B cell (primary cell): ENCODE results near the gene ANKRD30B. TPM values are rescaled to one million over a fixed set of nuclear protein-coding genes. Genes with fewer than 3 reads are reported as not detected.
"Not testable (repeated sequence)": the region's sequence is repeated elsewhere in the genome, so short reads cannot be mapped to it uniquely, and the experiment has no call there.

Experiments used
- ATAC-seq: fragments of 200-7000 bp; cut with Tn5 transposase; one replicate; pipeline ENCODE4 v1.10.0; 2021; ENCODE audit warnings: low read depth, mild to moderate bottlenecking, moderate number of reproducible peaks, moderate library complexity
- CTCF ChIA-PET: fragments of 350-600 bp; sonication (Branson Sonifier 250); formaldehyde crosslinking; loops from one replicate; lab custom pipeline; 2021; ENCODE audit warnings: antibody characterized with exemption, inconsistent platforms; lab: Charles Lee
- POLR2A ChIA-PET: fragments of 350-600 bp; sonication (Branson Sonifier 250); formaldehyde crosslinking; loops from one replicate; lab custom pipeline; 2021; ENCODE audit warnings: antibody characterized with exemption; lab: Charles Lee
- DNase-seq: peaks from one replicate; pipeline ENCODE4 v3.0.0; 2013
- H2AFZ ChIP-seq: 2 replicates; pipeline ENCODE4 v1.6.1; 2012; ENCODE audit warnings: mild to moderate bottlenecking, low read depth, low read length; ENCODE audit not compliant: insufficient read depth, poor library complexity, severe bottlenecking
- H3K27ac ChIP-seq, 2 donors: 1 replicate in 1 of 2; 2 replicates in 1 of 2; pipeline ENCODE4 v1.5.1; 2012 to 2013; ENCODE audit warnings: low read length in 2 of 2, mild to moderate bottlenecking in 2 of 2, moderate library complexity in 1 of 2
- H3K27me3 ChIP-seq, 4 experiments: fragments of 200-600 bp in 1 of 4; sonication (generic) in 1 of 4; replicated peaks in 1 of 4; 1 replicate in 2 of 4; 2 replicates in 2 of 4; pipeline versions ENCODE4 v1.6.1 to v1.7.0; 2013 to 2016; ENCODE audit warnings: low read length in 3 of 4, mild to moderate bottlenecking in 2 of 4, mixed read lengths in 1 of 4, moderate library complexity in 1 of 4; ENCODE audit not compliant: insufficient read depth in 4 of 4, control insufficient read depth in 3 of 4; ENCODE audit errors: control extremely low read depth in 1 of 4
- H3K36me3 ChIP-seq, 2 experiments: replicated peaks in 1 of 2; 1 replicate in 1 of 2; 2 replicates in 1 of 2; pipeline versions ENCODE4 v1.6.1 to v1.7.1; 2013; ENCODE audit warnings: low read length in 1 of 2; ENCODE audit not compliant: insufficient read depth in 2 of 2, control insufficient read depth in 1 of 2; ENCODE audit errors: control extremely low read depth in 1 of 2, extremely low read depth in 1 of 2
- H3K4me1 ChIP-seq, 2 donors: fragments of 200-600 bp in 1 of 2; sonication (generic) in 1 of 2; 1 replicate in 1 of 2; 2 replicates in 1 of 2; pipeline versions ENCODE4 v1.5.1 to v1.6.1; 2013 to 2017; ENCODE audit warnings: low read length in 2 of 2; ENCODE audit not compliant: control insufficient read depth in 2 of 2, insufficient read depth in 2 of 2
- H3K4me2 ChIP-seq: replicated peaks from 2 replicates; pipeline ENCODE3; 2012; ENCODE audit warnings: mild to moderate bottlenecking, low read depth, low read length; ENCODE audit not compliant: poor library complexity, severe bottlenecking
- H3K4me3 ChIP-seq, 5 experiments: fragments of 200-600 bp in 1 of 5; sonication (generic) in 1 of 5; 1 replicate in 3 of 5; 2 replicates in 2 of 5; pipeline versions ENCODE4 v1.5.1 to v1.7.0; 2011 to 2016; ENCODE audit warnings: low read length in 4 of 5, mild to moderate bottlenecking in 4 of 5, low read depth in 2 of 5, control low read depth in 1 of 5, moderate library complexity in 1 of 5; ENCODE audit not compliant: insufficient read depth in 1 of 5; ENCODE audit errors: control extremely low read depth in 1 of 5, extremely low read depth in 1 of 5
- H3K79me2 ChIP-seq: fragments of 200-600 bp; sonication (generic); one replicate; pipeline ENCODE4 v1.6.0; 2016; ENCODE audit warnings: low read length; ENCODE audit not compliant: control insufficient read depth, insufficient read depth
- H3K9ac ChIP-seq: fragments of 200-600 bp; sonication (generic); 2 replicates; pipeline ENCODE4 v1.6.1; 2017; ENCODE audit warnings: mild to moderate bottlenecking, low read length, moderate library complexity
- H3K9me3 ChIP-seq, 3 donors: one replicate each; pipeline versions ENCODE4 v1.6.1 to v1.7.1; 2013; ENCODE audit warnings: low read length in 2 of 3; ENCODE audit not compliant: control insufficient read depth in 2 of 3, insufficient read depth in 1 of 3; ENCODE audit errors: control extremely low read depth in 1 of 3
- H4K20me1 ChIP-seq: 2 replicates; pipeline ENCODE4 v1.6.0; 2012; ENCODE audit warnings: mild to moderate bottlenecking, low read length; ENCODE audit not compliant: insufficient read depth, control insufficient read depth, poor library complexity, severe bottlenecking
- H3K27ac Mint-ChIP-seq: one replicate; pipeline ENCODE4 v1.8.0; 2021; ENCODE audit warnings: mixed read lengths
- H3K27me3 Mint-ChIP-seq: one replicate; pipeline ENCODE4 v1.8.0; 2021; ENCODE audit warnings: mixed read lengths
- H3K4me1 Mint-ChIP-seq: one replicate; pipeline ENCODE4 v1.8.0; 2021; ENCODE audit warnings: mixed read lengths
- H3K4me3 Mint-ChIP-seq: one replicate; pipeline ENCODE4 v1.8.0; 2021; ENCODE audit warnings: mixed read lengths
- H3K9me3 Mint-ChIP-seq: one replicate; pipeline ENCODE4 v1.8.0; 2022; ENCODE audit warnings: mixed read lengths; ENCODE audit not compliant: insufficient read depth
- CTCF ChIP-seq: fragments of 200-600 bp; IDR thresholded peaks from one replicate; pipeline ENCODE4 v1.8.0; 2022; ENCODE audit warnings: antibody characterized with exemption, mild to moderate bottlenecking
- EZH2 ChIP-seq: IDR thresholded peaks from 2 replicates; pipeline ENCODE4 v1.6.1; 2012; ENCODE audit warnings: borderline replicate concordance, low read depth, mild to moderate bottlenecking, moderate library complexity, low read length; ENCODE audit not compliant: insufficient read depth, poor library complexity, severe bottlenecking
- WGBS: methylation state at CpG from one replicate; pipeline ENCODE4 v1.1.5; 2013; ENCODE audit warnings: missing lambda C conversion rate; ENCODE audit not compliant: insufficient coverage; 5-methylcytosine and 5-hydroxymethylcytosine counted together
- intact Hi-C: fragments of 100-400 bp; cut with micrococcal nuclease; formaldehyde crosslinking; loops from one replicate; pipeline ENCODE4 v1.10.0; 2022
- polyA plus RNA-seq: library from polyadenylated mRNA; depleted of rRNA; stranded (reverse); fragments of >200 nt; gene quantifications from 2 replicates; pipeline ENCODE4 v1.2.3, GENCODE V29; 2012
- total RNA-seq, 2 donors: library from RNA; stranded (reverse); fragments of 120-200 nt in 1 of 2; gene quantifications; 1 replicate in 1 of 2; 2 replicates in 1 of 2; pipeline versions ENCODE4 v1.2.3 to v1.2.4, GENCODE V29; 2013 to 2022

ANKRD30B gene
- total and polyA plus RNA-seq, 2 donors (not counting 1 experiment from before 2014, with no cell fraction given): 0.01 TPM; not detected in 1

DNA sequence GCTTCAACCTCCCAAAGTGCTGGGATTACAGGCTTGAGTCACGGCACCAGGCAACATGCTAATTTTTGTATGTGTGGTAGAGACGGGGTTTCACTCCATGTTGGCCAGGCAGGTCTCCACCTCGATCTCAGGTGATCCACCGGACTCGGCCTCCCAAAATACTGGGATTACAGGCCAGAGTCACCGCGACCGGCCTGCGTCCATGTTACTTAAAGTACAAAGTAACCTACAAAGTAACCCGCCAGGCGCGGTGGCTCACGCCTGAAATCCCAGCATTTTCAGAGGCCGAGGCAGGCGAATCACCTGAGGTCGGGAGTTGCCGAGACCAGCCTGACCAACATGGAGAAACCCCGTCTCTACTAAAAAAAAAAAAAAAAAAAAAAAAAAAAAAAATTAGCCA is 1.1 kb upstream of the ANKRD30B start:
- H3K4me3 Mint-ChIP-seq: no peak overlapping the region

DNA sequence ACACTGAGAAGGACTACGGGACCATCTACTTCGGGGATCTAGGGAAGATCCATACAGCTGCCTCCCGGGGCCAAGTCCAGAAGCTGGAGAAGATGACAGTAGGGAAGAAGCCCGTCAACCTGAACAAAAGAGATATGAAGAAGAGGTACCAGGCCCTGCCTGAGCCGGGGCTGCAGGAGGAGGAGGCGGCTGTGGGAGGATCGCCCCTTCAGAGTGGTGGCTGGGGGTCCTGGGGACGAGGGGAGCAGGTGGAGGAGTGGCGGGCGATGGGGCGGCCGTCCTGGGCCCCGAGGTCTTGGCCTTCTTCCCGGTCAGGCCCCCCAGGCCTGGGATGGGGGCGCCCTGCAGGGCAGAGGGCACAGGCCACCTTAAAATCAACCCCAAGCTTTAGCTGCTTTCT is 524 bp downstream of the ANKRD30B start:
- Histone ChIP-seq H3K27ac (no peak overlapping the region), H3K9me3 (peaks cover 0 to 21% (median 0%) of the 10 kb centered on the region in 3 donors), H4K20me1 (no peaks in the 10 kb centered on the region), H3K36me3 (no peaks in the 10 kb centered on the region), H3K4me2 (no peak overlapping the region), H3K9ac (no peak overlapping the region), H3K4me3 (no peak overlapping the region), H3K79me2 (no peaks in the 10 kb centered on the region), H3K4me1 (no peaks in the 10 kb centered on the region), H3K27me3 (no peaks in the 10 kb centered on the region), H2AFZ (no peak overlapping the region)
- Mint-ChIP-seq H3K4me3 (no peak overlapping the region), H3K27me3 (no peaks in the 10 kb centered on the region), H3K27ac (no peak overlapping the region), H3K4me1 (no peaks in the 10 kb centered on the region), H3K9me3 (no peaks in the 10 kb centered on the region)
- ChIA-PET CTCF (no interaction called here), POLR2A (no interaction called here)
- TF ChIP-seq EZH2 (no peak), CTCF (no peak)
- intact Hi-C loops: no loop called here
- 35% methylated on average over 8 of the region's 15 CpGs for WGBS
- ATAC-seq (no peak), DNase-seq (no peak)

More for the DNA sequence above, 1.1 kb upstream of the ANKRD30B start:
- no peaks in the 10 kb centered on the region for H3K27me3 ChIP-seq
- H3K9ac ChIP-seq: no peak overlapping the region
- over 99% methylated on average over 12 of the region's 18 CpGs for WGBS
- Mint-ChIP-seq H3K9me3 (no peaks in the 10 kb centered on the region), H3K27me3 (no peaks in the 10 kb centered on the region), H3K4me1 (no peaks in the 10 kb centered on the region), H3K27ac (no peak overlapping the region)
- intact Hi-C loops: no loop called here
- H3K79me2 ChIP-seq: no peaks in the 10 kb centered on the region
- ATAC-seq: no peak
- CTCF ChIA-PET: no interaction called here
- H2AFZ ChIP-seq: no peak overlapping the region
- no peak overlapping the region for H3K4me2 ChIP-seq
- H4K20me1 ChIP-seq: no peaks in the 10 kb centered on the region
- POLR2A ChIA-PET: no interaction called here
- TF ChIP-seq EZH2 (no peak), CTCF (no peak)
- H3K27ac ChIP-seq: no peak overlapping the region
- DNase-seq: no peak
- peaks cover 0 to 21% (median 0%) of the 10 kb centered on the region in 3 donors for H3K9me3 ChIP-seq
- no peaks in the 10 kb centered on the region for H3K36me3 ChIP-seq
- no peaks in the 10 kb centered on the region for H3K4me1 ChIP-seq
- H3K4me3 ChIP-seq: no peak overlapping the region

- intact Hi-C loops, POLR2A ChIA-PET, CTCF ChIA-PET, H3K4me1 Mint-ChIP-seq, H3K36me3 ChIP-seq, H3K9me3 ChIP-seq, H3K4me1 ChIP-seq, ATAC-seq, H3K9me3 Mint-ChIP-seq, H4K20me1 ChIP-seq, H2AFZ ChIP-seq, H3K27me3 Mint-ChIP-seq, H3K79me2 ChIP-seq, H3K27ac Mint-ChIP-seq, H3K9ac ChIP-seq, H3K27me3 ChIP-seq, H3K4me2 ChIP-seq, H3K4me3 ChIP-seq, H3K27ac ChIP-seq, H3K4me3 Mint-ChIP-seq, DNase-seq: not testable (repeated sequence)
- 85% methylated on average over 5 of the region's 5 CpGs for WGBS
Observed at GRCh38 chr18:14763566-14763965, 15.6 kb downstream of the ANKRD30B start.
